Keratinocyte (primary cell): Measurements from ENCODE around the gene MS4A2. TPM values are rescaled to one million over a fixed set of nuclear protein-coding genes. Genes with fewer than 3 reads are reported as not detected.

Experiments
- DNase-seq: peaks from one replicate; pipeline ENCODE4 v3.0.0-alpha.2; 2011; ENCODE audit warnings: low read depth, missing footprints, low spot score
- FAIRE-seq: peaks from 2 replicates; lab custom pipeline; 2011; peaks lifted over from hg19 to GRCh38; lab: Jason Lieb, UNC
- H2AFZ ChIP-seq: 2 replicates; pipeline ENCODE4 v1.6.0; 2012; ENCODE audit warnings: low read length, control low read depth, inconsistent platforms; ENCODE audit not compliant: control insufficient read depth
- H3K27ac ChIP-seq: 2 replicates; pipeline ENCODE4 v1.5.1; 2011; ENCODE audit warnings: low read length; ENCODE audit not compliant: control insufficient read depth, insufficient read depth
- H3K27me3 ChIP-seq: 3 replicates; pipeline ENCODE4 v1.6.0; 2011; ENCODE audit warnings: low read length; ENCODE audit not compliant: control insufficient read depth, insufficient read depth; ENCODE audit errors: extremely low read depth
- H3K36me3 ChIP-seq, 2 experiments: 2 replicates in 1 of 2; 3 replicates in 1 of 2; pipeline ENCODE4 v1.5.1; 2011; ENCODE audit warnings: low read length in 2 of 2, mild to moderate bottlenecking in 1 of 2; ENCODE audit not compliant: control insufficient read depth in 2 of 2, insufficient read depth in 2 of 2; ENCODE audit errors: extremely low read depth in 1 of 2
- H3K4me1 ChIP-seq: 3 replicates; pipeline ENCODE4 v1.5.1; 2011; ENCODE audit warnings: low read length; ENCODE audit not compliant: control insufficient read depth, insufficient read depth; ENCODE audit errors: extremely low read depth
- H3K4me2 ChIP-seq: 3 replicates; pipeline ENCODE4 v1.6.0; 2011; ENCODE audit warnings: low read depth, low read length; ENCODE audit not compliant: control insufficient read depth, insufficient read depth; ENCODE audit errors: extremely low read depth
- H3K4me3 ChIP-seq, 3 experiments: fragments of 200-600 bp in 1 of 3; sonication (generic) in 1 of 3; 2 replicates in 2 of 3; 3 replicates in 1 of 3; pipeline ENCODE4 v1.5.1; 2011 to 2016; ENCODE audit warnings: low read length in 3 of 3, mild to moderate bottlenecking in 3 of 3, control low read depth in 2 of 3, inconsistent platforms in 1 of 3, low read depth in 1 of 3, mixed read lengths in 1 of 3, mixed run types in 1 of 3, moderate library complexity in 1 of 3; ENCODE audit not compliant: control insufficient read depth in 2 of 3, insufficient read depth in 2 of 3; ENCODE audit errors: extremely low read depth in 1 of 3
- H3K79me2 ChIP-seq: 2 replicates; pipeline ENCODE4 v1.6.0; 2012; ENCODE audit warnings: low read length; ENCODE audit not compliant: control insufficient read depth, insufficient read depth
- H3K9ac ChIP-seq: 3 replicates; pipeline ENCODE4 v1.6.0; 2011; ENCODE audit warnings: low read length; ENCODE audit not compliant: control insufficient read depth, insufficient read depth; ENCODE audit errors: extremely low read depth
- H3K9me1 ChIP-seq: 3 replicates; pipeline ENCODE4 v1.6.0; 2011; ENCODE audit warnings: low read length; ENCODE audit not compliant: control insufficient read depth, insufficient read depth; ENCODE audit errors: extremely low read depth
- H3K9me3 ChIP-seq: 2 replicates; pipeline ENCODE4 v1.5.1; 2012; ENCODE audit warnings: low read depth, low read length; ENCODE audit not compliant: control insufficient read depth
- H4K20me1 ChIP-seq: 3 replicates; pipeline ENCODE4 v1.6.0; 2011; ENCODE audit warnings: low read length; ENCODE audit not compliant: control insufficient read depth, insufficient read depth; ENCODE audit errors: extremely low read depth
- EZH2 ChIP-seq: IDR thresholded peaks from one replicate; pipeline ENCODE4 v1.6.1; 2012; ENCODE audit warnings: inconsistent platforms, mild to moderate bottlenecking, low read length, moderate library complexity
- dilution Hi-C: fragments of 300-500 bp; cut with MboI; formaldehyde crosslinking; loops from one replicate; pipeline ENCODE4 v1.7.0; 2020; ENCODE audit warnings: low sequenced_read_pairs; ENCODE audit not compliant: extremely low pct_ligation_motif_present
- polyA plus RNA-seq, 5 experiments: library from polyadenylated mRNA; depleted of rRNA in 3 of 5; stranded (reverse) in 3 of 5; stranded (forward) in 1 of 5; unstranded in 1 of 5; fragments of >200 nt; gene quantifications; 1 replicate in 1 of 5; 2 replicates in 3 of 5; 3 replicates in 1 of 5; pipeline versions ENCODE4 v1.2.1 to v1.2.3, GENCODE V29; 2011 to 2012; ENCODE audit warnings: missing spikeins in 2 of 5, low read depth in 1 of 5, low replicate concordance in 1 of 5
- TF ChIP-seq, protein P1 (sequence below), 3 experiments: IDR thresholded peaks in 1 of 3; conservative IDR thresholded peaks in 1 of 3; optimal IDR thresholded peaks in 1 of 3; 2 replicates in 2 of 3; 3 replicates in 1 of 3; pipeline versions ENCODE3 to v1.5.1; 2011; ENCODE audit warnings: low read length in 3 of 3, mild to moderate bottlenecking in 3 of 3, moderate library complexity in 2 of 3, control low read depth in 1 of 3, inconsistent platforms in 1 of 3; ENCODE audit not compliant: insufficient read depth in 2 of 3; ENCODE audit errors: extremely low read depth in 1 of 3

Gene MS4A2
- polyA plus RNA-seq, 1 donor (not counting 4 experiments of a cell fraction or from before 2014, with no cell fraction given): not detected

DNA sequence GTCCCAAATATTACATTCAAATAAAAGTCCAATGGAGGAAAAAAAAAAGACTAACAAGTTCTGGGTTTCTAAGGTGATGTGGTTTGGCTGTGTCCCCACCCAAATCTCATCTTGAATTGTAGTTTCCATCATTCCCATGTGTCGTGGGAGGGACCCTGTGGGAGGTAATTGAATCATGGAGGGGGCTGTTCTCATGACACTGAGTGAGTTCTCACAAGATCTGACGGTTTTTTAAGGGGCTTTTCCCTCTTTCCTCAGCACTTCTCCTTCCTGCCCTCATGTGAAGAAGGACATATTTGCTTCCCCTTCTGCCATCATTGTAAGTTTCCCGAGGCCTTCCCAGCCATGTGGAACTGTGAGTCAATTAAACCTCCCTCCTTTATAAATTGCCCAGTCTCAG, 7.9 kb upstream of the MS4A2 start:
- H3K9me3 ChIP-seq: no peaks in the 10 kb centered on the region
- no peaks in the 10 kb centered on the region for H3K9me1 ChIP-seq
- H3K36me3 ChIP-seq: no peaks in the 10 kb centered on the region
- H3K4me1 ChIP-seq: no peaks in the 10 kb centered on the region
- DNase-seq (no peak), FAIRE-seq (no peak)
- H3K4me3 ChIP-seq: no peak overlapping the region
- no peaks in the 10 kb centered on the region for H4K20me1 ChIP-seq
- dilution Hi-C loops: no loop called here
- H3K4me2 ChIP-seq: no peak overlapping the region
- no peaks in the 10 kb centered on the region for H3K27me3 ChIP-seq
- TF ChIP-seq EZH2: no peak
- TF ChIP-seq, protein P1, sequence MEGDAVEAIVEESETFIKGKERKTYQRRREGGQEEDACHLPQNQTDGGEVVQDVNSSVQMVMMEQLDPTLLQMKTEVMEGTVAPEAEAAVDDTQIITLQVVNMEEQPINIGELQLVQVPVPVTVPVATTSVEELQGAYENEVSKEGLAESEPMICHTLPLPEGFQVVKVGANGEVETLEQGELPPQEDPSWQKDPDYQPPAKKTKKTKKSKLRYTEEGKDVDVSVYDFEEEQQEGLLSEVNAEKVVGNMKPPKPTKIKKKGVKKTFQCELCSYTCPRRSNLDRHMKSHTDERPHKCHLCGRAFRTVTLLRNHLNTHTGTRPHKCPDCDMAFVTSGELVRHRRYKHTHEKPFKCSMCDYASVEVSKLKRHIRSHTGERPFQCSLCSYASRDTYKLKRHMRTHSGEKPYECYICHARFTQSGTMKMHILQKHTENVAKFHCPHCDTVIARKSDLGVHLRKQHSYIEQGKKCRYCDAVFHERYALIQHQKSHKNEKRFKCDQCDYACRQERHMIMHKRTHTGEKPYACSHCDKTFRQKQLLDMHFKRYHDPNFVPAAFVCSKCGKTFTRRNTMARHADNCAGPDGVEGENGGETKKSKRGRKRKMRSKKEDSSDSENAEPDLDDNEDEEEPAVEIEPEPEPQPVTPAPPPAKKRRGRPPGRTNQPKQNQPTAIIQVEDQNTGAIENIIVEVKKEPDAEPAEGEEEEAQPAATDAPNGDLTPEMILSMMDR (optimal IDR thresholded peaks at IDR 0.05 in 1 of 3, IDR thresholded peaks at IDR 0.05 in 1 of 3, conservative IDR thresholded peaks at IDR 0.05 in 1 of 3; ENCODE audit: extremely low read depth in 1 of 3, insufficient read depth in 2 of 3, low read length in 3 of 3): no peak
- H3K79me2 ChIP-seq: no peaks in the 10 kb centered on the region
- H3K9ac ChIP-seq: no peak overlapping the region
- H3K27ac ChIP-seq: no peak overlapping the region
- H2AFZ ChIP-seq: no peak overlapping the region

DNA sequence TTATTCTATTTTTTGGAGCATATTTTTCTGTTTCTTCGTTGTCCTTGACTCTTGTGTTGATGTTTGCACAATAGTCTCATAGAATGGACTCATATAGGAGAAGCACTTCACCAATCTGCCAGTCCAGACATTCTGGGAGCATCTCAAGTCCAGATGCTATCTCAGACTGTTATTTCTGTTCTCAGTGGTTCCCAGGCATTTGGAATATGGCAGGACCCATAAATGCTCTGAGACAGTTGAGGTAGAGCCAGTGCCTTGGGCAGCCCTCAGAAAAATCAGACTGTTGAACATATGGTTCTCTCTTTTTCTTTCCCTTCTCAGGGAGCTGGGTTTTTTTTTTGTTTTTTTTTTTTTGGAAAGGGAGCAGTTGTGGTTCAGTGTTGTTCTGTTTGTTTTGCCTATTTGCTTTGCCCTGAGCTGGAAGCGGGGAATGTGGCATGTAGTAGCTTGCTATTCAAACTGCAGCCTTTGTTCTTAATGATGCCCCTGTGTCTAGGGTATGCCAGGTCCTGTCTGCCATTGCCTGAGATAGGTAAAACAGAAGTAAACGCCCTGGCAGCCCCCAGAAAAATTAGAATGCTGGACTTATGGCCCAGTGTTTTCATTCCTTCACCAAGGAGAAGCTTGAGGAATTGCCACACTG, 3.7 kb upstream of the MS4A2 start:
- H3K27me3 ChIP-seq: no peaks in the 10 kb centered on the region
- H4K20me1 ChIP-seq: no peaks in the 10 kb centered on the region
- DNase-seq: no peak
- no peak overlapping the region for H3K4me2 ChIP-seq
- no peak overlapping the region for H3K27ac ChIP-seq
- no peak overlapping the region for H3K4me3 ChIP-seq
- no peaks in the 10 kb centered on the region for H3K79me2 ChIP-seq
- FAIRE-seq: no peak
- no peaks in the 10 kb centered on the region for H3K9me1 ChIP-seq
- TF ChIP-seq, protein P1 (optimal IDR thresholded peaks at IDR 0.05 in 1 of 3, IDR thresholded peaks at IDR 0.05 in 1 of 3, conservative IDR thresholded peaks at IDR 0.05 in 1 of 3; ENCODE audit: extremely low read depth in 1 of 3, insufficient read depth in 2 of 3, low read length in 3 of 3): no peak
- TF ChIP-seq EZH2: no peak
- no peaks in the 10 kb centered on the region for H3K36me3 ChIP-seq
- H2AFZ ChIP-seq: no peak overlapping the region
- no peaks in the 10 kb centered on the region for H3K4me1 ChIP-seq
- no peaks in the 10 kb centered on the region for H3K9me3 ChIP-seq
- dilution Hi-C loops: no loop called here
- no peak overlapping the region for H3K9ac ChIP-seq
